ENCODE results near the gene BCAS4.

The BCAS4 gene

GRCh38 chr20:50821994-50822393, 27.1 kb downstream of the BCAS4 start:
- no peak overlapping the region for H3K4me3 ChIP-seq (ENCODE audit: low read depth, low read length)

- no peak overlapping the region for H3K4me3 ChIP-seq (ENCODE audit: low read depth, low read length)
Observed at GRCh38 chr20:50823319-50823718, 28.5 kb downstream of the BCAS4 start.

- H3K4me3 ChIP-seq (ENCODE audit: low read depth, low read length), result no peak overlapping the region
Observed at GRCh38 chr20:50824137-50824536, 29.3 kb downstream of the BCAS4 start.

GRCh38 chr20:50826121-50826520, 31.3 kb downstream of the BCAS4 start:
- H3K4me3 ChIP-seq (ENCODE audit: low read depth, low read length), result no peak overlapping the region

- H3K4me3 ChIP-seq (ENCODE audit: low read depth, low read length), result no peak overlapping the region
Observed at GRCh38 chr20:50828363-50829136, 33.7 kb downstream of the BCAS4 start.

GRCh38 chr20:50831622-50832021, 36.8 kb downstream of the BCAS4 start:
- no peak overlapping the region for H3K4me3 ChIP-seq (ENCODE audit: low read depth, low read length)

- H3K4me3 ChIP-seq (ENCODE audit: low read depth, low read length), result no peak overlapping the region
Observed at GRCh38 chr20:50834599-50835005, 39.7 kb downstream of the BCAS4 start.

GRCh38 chr20:50837532-50838321, 42.9 kb downstream of the BCAS4 start:
- no peak overlapping the region for H3K4me3 ChIP-seq (ENCODE audit: low read depth, low read length)

- no peak overlapping the region for H3K4me3 ChIP-seq (ENCODE audit: low read depth, low read length)
Observed at GRCh38 chr20:50838322-50838625, 43.4 kb downstream of the BCAS4 start.

GRCh38 chr20:50838707-50839385, 44.0 kb downstream of the BCAS4 start:
- no peak overlapping the region for H3K4me3 ChIP-seq (ENCODE audit: low read depth, low read length)

GRCh38 chr20:50842821-50843220, 48.0 kb downstream of the BCAS4 start:
- H3K4me3 ChIP-seq (ENCODE audit: low read depth, low read length), result no peak overlapping the region

GRCh38 chr20:50843331-50844276, 48.7 kb downstream of the BCAS4 start:
- H3K4me3 ChIP-seq (ENCODE audit: low read depth, low read length), result no peak overlapping the region

GRCh38 chr20:50844430-50845100, 49.7 kb downstream of the BCAS4 start:
- no peak overlapping the region for H3K4me3 ChIP-seq (ENCODE audit: low read depth, low read length)

GRCh38 chr20:50845566-50846215, 50.8 kb downstream of the BCAS4 start:
- no peak overlapping the region for H3K4me3 ChIP-seq (ENCODE audit: low read depth, low read length)

GRCh38 chr20:50848341-50848808, 53.5 kb downstream of the BCAS4 start:
- no peak overlapping the region for H3K4me3 ChIP-seq (ENCODE audit: low read depth, low read length)

- H3K4me3 ChIP-seq (ENCODE audit: low read depth, low read length), result no peak overlapping the region
Observed at GRCh38 chr20:50848846-50849673, 54.2 kb downstream of the BCAS4 start.

- no peak overlapping the region for H3K4me3 ChIP-seq (ENCODE audit: low read depth, low read length)
Observed at GRCh38 chr20:50850721-50851286, 55.9 kb downstream of the BCAS4 start.

- H3K4me3 ChIP-seq (ENCODE audit: low read depth, low read length), result no peak overlapping the region
Observed at GRCh38 chr20:50852085-50852484, 57.2 kb downstream of the BCAS4 start.

Data from iPS-11a (cell line).